HEK293 (cell line): ENCODE results near the gene NUDCD3.

Experiments
- CTCF ChIA-PET: fragments of 350-600 bp; formaldehyde crosslinking; extraction: SDS; loops from one replicate; lab custom pipeline; 2021; ENCODE audit warnings: antibody characterized with exemption; lab: Yijun Ruan, JAX
- POLR2A ChIA-PET: fragments of 300-600 bp; formaldehyde crosslinking; extraction: SDS; loops from one replicate; lab custom pipeline; 2020; ENCODE audit warnings: antibody characterized with exemption, inconsistent platforms; lab: Yijun Ruan, JAX
- H3K27ac ChIP-seq: fragments of 200-500 bp; sonication (Bioruptor generic); 2 replicates; pipeline ENCODE4 v1.5.1; 2014; ENCODE audit warnings: low read depth, low read length, control low read depth, inconsistent platforms; ENCODE audit errors: extremely low read depth
- H3K36me3 ChIP-seq, 2 experiments: fragments of 200-500 bp in 1 of 2; sonication (Bioruptor generic) in 1 of 2; 1 replicate in 1 of 2; 2 replicates in 1 of 2; pipeline ENCODE4 v1.5.1; 2014 to 2017; ENCODE audit warnings: inconsistent platforms in 2 of 2, low read length in 2 of 2; ENCODE audit not compliant: control insufficient read depth in 2 of 2, insufficient read depth in 1 of 2
- H3K4me1 ChIP-seq: fragments of 200-500 bp; sonication (Bioruptor generic); 2 replicates; pipeline ENCODE4 v1.5.1; 2014; ENCODE audit warnings: mild to moderate bottlenecking, low read length, inconsistent platforms; ENCODE audit not compliant: control insufficient read depth, insufficient read depth
- H3K4me3 ChIP-seq: 2 replicates; pipeline ENCODE4 v1.5.1; 2011; ENCODE audit warnings: low read depth, mild to moderate bottlenecking, control low read depth, low read length, moderate library complexity
- H3K9me3 ChIP-seq: fragments of 200-500 bp; sonication (Bioruptor generic); 2 replicates; pipeline ENCODE4 v1.5.1; 2014; ENCODE audit warnings: low read depth, low read length, inconsistent platforms; ENCODE audit not compliant: control insufficient read depth, insufficient read depth
- KLF1 ChIP-seq: fragments of 450-650 bp; formaldehyde crosslinking; IDR thresholded peaks from 2 replicates; pipeline ENCODE4 v1.5.1; 2016; ENCODE audit warnings: missing biosample characterization, missing genetic modification characterization
- MZF1 ChIP-seq: fragments of 450-650 bp; formaldehyde crosslinking; IDR thresholded peaks from 2 replicates; pipeline ENCODE4 v1.5.1; 2017; ENCODE audit warnings: missing biosample characterization, missing genetic modification characterization, borderline replicate concordance
- RBAK ChIP-seq: fragments of 450-650 bp; formaldehyde crosslinking; IDR thresholded peaks from 2 replicates; pipeline ENCODE4 v1.5.1; 2016; ENCODE audit warnings: missing biosample characterization, missing genetic modification characterization
- SP2 ChIP-seq: fragments of 450-650 bp; formaldehyde crosslinking; IDR thresholded peaks from 2 replicates; pipeline ENCODE4 v1.5.1; 2016; ENCODE audit warnings: missing biosample characterization, missing genetic modification characterization
- ZBTB1 ChIP-seq: fragments of 450-650 bp; formaldehyde crosslinking; IDR thresholded peaks from 2 replicates; pipeline ENCODE4 v1.5.1; 2016; ENCODE audit warnings: missing biosample characterization, missing genetic modification characterization
- ZFP37 ChIP-seq: fragments of 450-650 bp; formaldehyde crosslinking; IDR thresholded peaks from 2 replicates; pipeline ENCODE4 v1.5.1; 2016; ENCODE audit warnings: missing biosample characterization, missing genetic modification characterization
- ZNF223 ChIP-seq: fragments of 450-650 bp; formaldehyde crosslinking; IDR thresholded peaks from 2 replicates; pipeline ENCODE4 v1.5.1; 2016; ENCODE audit warnings: missing biosample characterization, missing genetic modification characterization
- ZNF391 ChIP-seq: fragments of 450-650 bp; formaldehyde crosslinking; IDR thresholded peaks from 2 replicates; pipeline ENCODE4 v1.5.1; 2016; ENCODE audit warnings: low read depth, missing biosample characterization, missing genetic modification characterization, borderline replicate concordance
- ZNF48 ChIP-seq: fragments of 450-650 bp; formaldehyde crosslinking; IDR thresholded peaks from 2 replicates; pipeline ENCODE4 v1.5.1; 2016; ENCODE audit warnings: missing biosample characterization, missing genetic modification characterization
- ZNF701 ChIP-seq: fragments of 450-650 bp; formaldehyde crosslinking; IDR thresholded peaks from 2 replicates; pipeline ENCODE4 v1.5.1; 2016; ENCODE audit warnings: missing biosample characterization, missing genetic modification characterization
- ZNF707 ChIP-seq: fragments of 450-650 bp; formaldehyde crosslinking; IDR thresholded peaks from 2 replicates; pipeline ENCODE4 v1.5.1; 2016; ENCODE audit warnings: missing biosample characterization, missing genetic modification characterization
- TF ChIP-seq, protein P1 (sequence below): fragments of 450-650 bp; formaldehyde crosslinking; IDR thresholded peaks from 2 replicates; pipeline ENCODE4 v1.5.1; 2017; ENCODE audit warnings: missing biosample characterization, missing genetic modification characterization
- TF ChIP-seq, protein P2 (sequence below): fragments of 450-650 bp; formaldehyde crosslinking; IDR thresholded peaks from 2 replicates; pipeline ENCODE4 v1.5.1; 2016; ENCODE audit warnings: missing biosample characterization, missing genetic modification characterization
- TF ChIP-seq, protein P3 (sequence below): fragments of 450-650 bp; formaldehyde crosslinking; IDR thresholded peaks from 2 replicates; pipeline ENCODE4 v1.5.1; 2016; ENCODE audit warnings: missing biosample characterization, missing genetic modification characterization, borderline replicate concordance
- TF ChIP-seq, protein P4 (sequence below): fragments of 450-650 bp; formaldehyde crosslinking; IDR thresholded peaks from 2 replicates; pipeline ENCODE4 v1.5.1; 2016; ENCODE audit warnings: missing biosample characterization, missing genetic modification characterization
- TF ChIP-seq, protein P5 (sequence below): fragments of 450-650 bp; formaldehyde crosslinking; IDR thresholded peaks from 2 replicates; pipeline ENCODE4; 2016; ENCODE audit warnings: missing biosample characterization, missing genetic modification characterization

Gene NUDCD3

DNA sequence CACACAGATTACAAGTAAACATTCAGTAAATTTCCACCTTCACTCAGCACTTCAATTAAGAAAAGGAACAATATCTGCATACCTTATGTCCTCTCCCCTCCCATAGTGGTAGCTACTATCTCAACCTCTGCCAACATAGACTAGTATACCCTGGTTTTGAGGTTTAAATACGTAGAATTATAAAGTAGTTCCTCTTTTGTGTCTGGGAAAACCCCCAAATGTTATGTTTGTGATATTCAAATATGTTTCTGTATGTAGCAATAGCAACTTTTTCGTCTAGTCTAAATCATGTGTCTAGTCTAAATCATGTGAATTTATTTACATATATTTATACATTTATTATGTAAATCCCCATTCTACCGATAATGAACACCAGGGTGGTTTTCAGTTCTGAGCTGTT, 151.9 kb downstream of the NUDCD3 start:
- no peak overlapping the region for H3K4me3 ChIP-seq
- H3K4me1 ChIP-seq = no peaks in the 10 kb centered on the region
- TF ChIP-seq ZNF223 (tag by site-specific recombination) (no peak), RBAK (tag by site-specific recombination) (no peak), ZFP37 (tag by site-specific recombination) (no peak), ZNF48 (tag by site-specific recombination) (no peak), SP2 (tag by site-specific recombination) (no peak), ZNF391 (tag by site-specific recombination) (no peak), MZF1 (tag by site-specific recombination) (no peak), ZBTB1 (no peak), ZNF701 (tag by site-specific recombination) (no peak)
- TF ChIP-seq, protein P1, sequence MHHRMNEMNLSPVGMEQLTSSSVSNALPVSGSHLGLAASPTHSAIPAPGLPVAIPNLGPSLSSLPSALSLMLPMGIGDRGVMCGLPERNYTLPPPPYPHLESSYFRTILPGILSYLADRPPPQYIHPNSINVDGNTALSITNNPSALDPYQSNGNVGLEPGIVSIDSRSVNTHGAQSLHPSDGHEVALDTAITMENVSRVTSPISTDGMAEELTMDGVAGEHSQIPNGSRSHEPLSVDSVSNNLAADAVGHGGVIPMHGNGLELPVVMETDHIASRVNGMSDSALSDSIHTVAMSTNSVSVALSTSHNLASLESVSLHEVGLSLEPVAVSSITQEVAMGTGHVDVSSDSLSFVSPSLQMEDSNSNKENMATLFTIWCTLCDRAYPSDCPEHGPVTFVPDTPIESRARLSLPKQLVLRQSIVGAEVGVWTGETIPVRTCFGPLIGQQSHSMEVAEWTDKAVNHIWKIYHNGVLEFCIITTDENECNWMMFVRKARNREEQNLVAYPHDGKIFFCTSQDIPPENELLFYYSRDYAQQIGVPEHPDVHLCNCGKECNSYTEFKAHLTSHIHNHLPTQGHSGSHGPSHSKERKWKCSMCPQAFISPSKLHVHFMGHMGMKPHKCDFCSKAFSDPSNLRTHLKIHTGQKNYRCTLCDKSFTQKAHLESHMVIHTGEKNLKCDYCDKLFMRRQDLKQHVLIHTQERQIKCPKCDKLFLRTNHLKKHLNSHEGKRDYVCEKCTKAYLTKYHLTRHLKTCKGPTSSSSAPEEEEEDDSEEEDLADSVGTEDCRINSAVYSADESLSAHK = no peak
- TF ChIP-seq, protein P2, sequence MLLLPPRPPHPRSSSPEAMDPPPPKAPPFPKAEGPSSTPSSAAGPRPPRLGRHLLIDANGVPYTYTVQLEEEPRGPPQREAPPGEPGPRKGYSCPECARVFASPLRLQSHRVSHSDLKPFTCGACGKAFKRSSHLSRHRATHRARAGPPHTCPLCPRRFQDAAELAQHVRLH (tag by site-specific recombination) = no peak
- TF ChIP-seq, protein P3, sequence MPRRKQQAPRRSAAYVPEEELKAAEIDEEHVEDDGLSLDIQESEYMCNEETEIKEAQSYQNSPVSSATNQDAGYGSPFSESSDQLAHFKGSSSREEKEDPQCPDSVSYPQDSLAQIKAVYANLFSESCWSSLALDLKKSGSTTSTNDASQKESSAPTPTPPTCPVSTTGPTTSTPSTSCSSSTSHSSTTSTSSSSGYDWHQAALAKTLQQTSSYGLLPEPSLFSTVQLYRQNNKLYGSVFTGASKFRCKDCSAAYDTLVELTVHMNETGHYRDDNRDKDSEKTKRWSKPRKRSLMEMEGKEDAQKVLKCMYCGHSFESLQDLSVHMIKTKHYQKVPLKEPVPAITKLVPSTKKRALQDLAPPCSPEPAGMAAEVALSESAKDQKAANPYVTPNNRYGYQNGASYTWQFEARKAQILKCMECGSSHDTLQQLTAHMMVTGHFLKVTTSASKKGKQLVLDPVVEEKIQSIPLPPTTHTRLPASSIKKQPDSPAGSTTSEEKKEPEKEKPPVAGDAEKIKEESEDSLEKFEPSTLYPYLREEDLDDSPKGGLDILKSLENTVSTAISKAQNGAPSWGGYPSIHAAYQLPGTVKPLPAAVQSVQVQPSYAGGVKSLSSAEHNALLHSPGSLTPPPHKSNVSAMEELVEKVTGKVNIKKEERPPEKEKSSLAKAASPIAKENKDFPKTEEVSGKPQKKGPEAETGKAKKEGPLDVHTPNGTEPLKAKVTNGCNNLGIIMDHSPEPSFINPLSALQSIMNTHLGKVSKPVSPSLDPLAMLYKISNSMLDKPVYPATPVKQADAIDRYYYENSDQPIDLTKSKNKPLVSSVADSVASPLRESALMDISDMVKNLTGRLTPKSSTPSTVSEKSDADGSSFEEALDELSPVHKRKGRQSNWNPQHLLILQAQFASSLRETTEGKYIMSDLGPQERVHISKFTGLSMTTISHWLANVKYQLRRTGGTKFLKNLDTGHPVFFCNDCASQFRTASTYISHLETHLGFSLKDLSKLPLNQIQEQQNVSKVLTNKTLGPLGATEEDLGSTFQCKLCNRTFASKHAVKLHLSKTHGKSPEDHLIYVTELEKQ (tag by site-specific recombination) = no peak
- TF ChIP-seq, protein P4, sequence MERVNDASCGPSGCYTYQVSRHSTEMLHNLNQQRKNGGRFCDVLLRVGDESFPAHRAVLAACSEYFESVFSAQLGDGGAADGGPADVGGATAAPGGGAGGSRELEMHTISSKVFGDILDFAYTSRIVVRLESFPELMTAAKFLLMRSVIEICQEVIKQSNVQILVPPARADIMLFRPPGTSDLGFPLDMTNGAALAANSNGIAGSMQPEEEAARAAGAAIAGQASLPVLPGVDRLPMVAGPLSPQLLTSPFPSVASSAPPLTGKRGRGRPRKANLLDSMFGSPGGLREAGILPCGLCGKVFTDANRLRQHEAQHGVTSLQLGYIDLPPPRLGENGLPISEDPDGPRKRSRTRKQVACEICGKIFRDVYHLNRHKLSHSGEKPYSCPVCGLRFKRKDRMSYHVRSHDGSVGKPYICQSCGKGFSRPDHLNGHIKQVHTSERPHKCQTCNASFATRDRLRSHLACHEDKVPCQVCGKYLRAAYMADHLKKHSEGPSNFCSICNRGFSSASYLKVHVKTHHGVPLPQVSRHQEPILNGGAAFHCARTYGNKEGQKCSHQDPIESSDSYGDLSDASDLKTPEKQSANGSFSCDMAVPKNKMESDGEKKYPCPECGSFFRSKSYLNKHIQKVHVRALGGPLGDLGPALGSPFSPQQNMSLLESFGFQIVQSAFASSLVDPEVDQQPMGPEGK = no peak
- ChIA-PET CTCF (no interaction called here), POLR2A (no interaction called here)
- H3K36me3 ChIP-seq = no peaks in the 10 kb centered on the region
- H3K27ac ChIP-seq = no peak overlapping the region
- H3K9me3 ChIP-seq = no peaks in the 10 kb centered on the region

DNA sequence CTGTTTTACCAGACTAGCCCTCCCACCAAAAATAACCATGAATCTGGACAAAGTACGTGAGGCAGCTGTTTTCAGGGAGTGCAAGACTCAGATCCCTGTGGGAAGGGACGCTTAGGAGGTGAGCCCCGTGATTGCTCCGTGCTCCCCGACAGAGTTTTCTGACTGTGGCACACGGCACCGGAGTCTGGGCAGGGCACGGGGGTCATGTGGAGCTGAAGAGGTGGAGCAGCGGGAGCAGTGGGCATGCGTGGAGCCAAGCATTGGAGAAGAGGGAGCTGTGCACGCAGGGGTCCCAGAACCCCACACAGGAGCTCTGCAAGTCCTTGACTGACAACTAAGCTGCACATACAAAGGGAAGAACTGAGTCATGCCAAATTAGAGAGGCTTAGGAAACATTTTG, 154.0 kb downstream of the NUDCD3 start:
- H3K36me3 ChIP-seq = no peaks in the 10 kb centered on the region
- no peaks in the 10 kb centered on the region for H3K9me3 ChIP-seq
- no peak overlapping the region for H3K4me3 ChIP-seq
- TF ChIP-seq, protein P5, sequence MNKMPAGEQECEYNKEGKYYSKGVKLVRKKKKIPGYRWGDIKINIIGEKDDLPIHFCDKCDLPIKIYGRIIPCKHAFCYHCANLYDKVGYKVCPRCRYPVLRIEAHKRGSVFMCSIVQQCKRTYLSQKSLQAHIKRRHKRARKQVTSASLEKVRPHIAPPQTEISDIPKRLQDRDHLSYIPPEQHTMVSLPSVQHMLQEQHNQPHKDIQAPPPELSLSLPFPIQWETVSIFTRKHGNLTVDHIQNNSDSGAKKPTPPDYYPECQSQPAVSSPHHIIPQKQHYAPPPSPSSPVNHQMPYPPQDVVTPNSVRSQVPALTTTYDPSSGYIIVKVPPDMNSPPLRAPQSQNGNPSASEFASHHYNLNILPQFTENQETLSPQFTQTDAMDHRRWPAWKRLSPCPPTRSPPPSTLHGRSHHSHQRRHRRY (tag by site-specific recombination) = no peak
- no peak for TF ChIP-seq KLF1 (tag by site-specific recombination)
- TF ChIP-seq ZNF707 (tag by site-specific recombination) = no peak
- no peak for TF ChIP-seq ZFP37 (tag by site-specific recombination)
- CTCF ChIA-PET = no interaction called here
- H3K27ac ChIP-seq = no peak overlapping the region
- H3K4me1 ChIP-seq = no peaks in the 10 kb centered on the region
- POLR2A ChIA-PET = no interaction called here
